GM18951 (cell line): Measurements from ENCODE around the gene CACNA1H.

ENCODE experiments used
- POLR2A ChIP-seq: IDR thresholded peaks from 4 replicates; pipeline ENCODE4 v1.6.1; 2011; ENCODE audit warnings: mild to moderate bottlenecking; ENCODE audit not compliant: insufficient read length, insufficient read depth; ENCODE audit errors: extremely low read depth
- in situ Hi-C: fragments of 300-500 bp; cut with MboI; formaldehyde crosslinking; loops from one replicate; pipeline ENCODE4 v1.12.0; 2022; ENCODE audit warnings: low sequenced_read_pairs, mixed read lengths, inconsistent platforms; ENCODE audit not compliant: unreplicated experiment

The CACNA1H gene

DNA sequence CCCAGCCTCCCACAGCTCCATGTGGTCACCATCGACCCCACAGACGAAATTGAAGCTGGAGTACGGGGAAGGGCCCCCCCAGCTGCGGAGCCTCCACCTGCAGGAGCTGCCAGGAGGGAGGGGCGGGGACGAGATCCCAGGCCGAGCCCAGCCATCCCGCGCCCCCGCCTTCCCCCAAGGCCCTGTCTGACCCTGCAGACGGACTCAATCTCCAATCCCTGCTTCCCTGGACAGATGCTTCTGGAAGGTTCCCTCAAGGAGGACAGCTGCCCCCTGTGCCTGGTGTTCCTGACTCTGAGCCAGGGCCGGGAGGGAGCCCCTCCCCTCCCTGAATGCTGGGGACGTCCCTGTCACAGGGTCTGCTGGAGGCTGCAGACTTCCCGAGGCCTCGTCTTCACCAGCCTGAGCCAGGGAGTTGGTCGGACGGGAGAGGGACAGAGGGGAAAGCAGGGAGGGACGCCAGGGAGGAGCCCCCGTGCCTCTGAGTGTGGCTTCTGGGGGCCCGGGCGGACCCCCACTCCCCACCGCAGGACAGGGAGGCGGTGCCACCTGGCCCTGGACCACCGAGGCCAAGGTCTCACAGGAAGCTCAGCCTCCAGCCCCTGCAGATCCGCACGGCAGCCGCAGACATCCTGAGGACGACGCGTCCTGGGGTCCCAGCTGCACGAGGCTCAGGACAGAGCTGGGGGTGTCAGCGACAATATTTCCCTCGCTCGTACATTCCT is 35.6 kb upstream of the CACNA1H start:
- TF ChIP-seq POLR2A = no peak

DNA sequence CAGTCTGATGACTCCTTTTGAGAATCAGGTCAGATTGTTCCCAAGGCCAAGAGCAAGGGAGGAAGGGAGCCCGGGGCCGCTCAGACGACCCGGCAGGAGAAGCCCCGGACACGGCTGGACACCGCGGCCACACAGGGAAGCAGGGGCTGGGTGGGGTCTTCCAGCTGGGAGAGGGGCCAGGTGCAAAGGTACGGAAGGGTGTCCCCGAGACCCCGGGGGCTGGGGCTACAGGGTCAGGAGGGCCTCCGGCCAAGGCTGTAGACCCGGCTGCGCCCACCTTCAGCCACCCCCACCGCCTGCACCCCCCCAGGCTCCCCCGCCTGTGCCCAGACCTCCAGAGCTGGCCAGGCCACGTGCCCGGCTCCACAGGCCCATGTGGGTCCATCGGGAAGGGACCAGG is 35.0 kb upstream of the CACNA1H start:
- no peak for TF ChIP-seq POLR2A
- in situ Hi-C loops = no loop called here

More for the DNA sequence above, 35.6 kb upstream of the CACNA1H start:
- in situ Hi-C loops = no loop called here

DNA sequence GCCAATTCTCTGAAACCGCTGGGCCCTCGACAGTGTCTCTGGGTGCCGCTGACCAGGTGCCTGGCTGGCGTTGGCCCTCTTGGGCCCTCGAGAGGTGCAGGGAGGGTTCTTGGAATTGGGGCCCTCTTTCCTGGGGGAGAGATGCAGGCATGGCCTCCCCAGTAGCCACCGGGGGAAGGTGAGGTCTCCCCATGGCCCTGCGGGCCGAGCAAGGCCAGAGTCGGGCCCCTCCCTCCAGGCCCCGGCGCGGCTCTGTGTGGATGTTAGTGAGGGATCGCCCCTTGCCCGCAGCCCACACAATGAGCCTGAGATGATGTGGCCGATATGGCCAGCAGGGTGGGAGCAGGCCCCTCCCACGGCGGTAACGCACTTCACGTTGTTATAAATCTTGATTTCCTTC is 33.8 kb upstream of the CACNA1H start:
- in situ Hi-C loops = no loop called here
- TF ChIP-seq POLR2A = no peak

DNA sequence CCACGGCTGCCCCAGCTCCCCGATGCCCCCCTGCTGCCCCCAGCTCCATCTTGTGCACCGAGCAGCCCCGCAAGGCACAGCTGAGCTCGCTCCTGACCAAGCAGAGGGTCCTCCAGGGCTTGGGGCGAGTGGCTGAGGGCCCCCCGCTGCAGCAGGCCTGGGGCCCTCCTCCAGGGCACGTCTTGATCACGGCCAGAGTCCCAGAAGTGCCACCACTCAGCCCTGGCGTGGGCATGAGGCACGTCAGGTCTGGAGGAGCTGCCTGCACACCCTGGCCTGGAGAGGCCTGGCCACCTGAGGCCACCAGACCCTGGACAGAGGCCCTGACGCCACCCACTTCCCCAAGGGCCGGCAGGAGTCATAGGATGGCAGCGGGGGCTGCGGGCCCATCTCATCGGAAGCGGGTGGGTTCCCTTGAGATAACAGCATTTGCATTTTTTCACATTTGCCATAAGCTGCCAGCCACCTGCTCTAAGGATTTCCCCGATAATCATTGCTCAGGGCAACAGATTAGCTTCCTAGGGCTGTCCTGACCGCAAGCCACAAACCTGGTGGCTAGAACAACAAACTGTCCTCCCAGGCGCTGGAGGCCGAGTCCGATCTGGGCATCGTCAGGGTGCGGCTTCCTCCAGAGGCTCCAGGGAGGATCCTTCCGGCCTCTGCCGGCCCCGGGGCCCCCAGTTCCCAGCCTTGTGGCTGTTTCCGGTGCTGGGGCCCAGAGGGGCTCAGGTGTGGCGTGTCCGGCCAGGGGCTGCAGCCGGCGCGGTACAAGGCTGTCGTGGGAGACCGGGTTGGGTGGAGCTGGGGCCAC is 32.9 kb upstream of the CACNA1H start:
- in situ Hi-C loops = no loop called here
- TF ChIP-seq POLR2A = no peak

DNA sequence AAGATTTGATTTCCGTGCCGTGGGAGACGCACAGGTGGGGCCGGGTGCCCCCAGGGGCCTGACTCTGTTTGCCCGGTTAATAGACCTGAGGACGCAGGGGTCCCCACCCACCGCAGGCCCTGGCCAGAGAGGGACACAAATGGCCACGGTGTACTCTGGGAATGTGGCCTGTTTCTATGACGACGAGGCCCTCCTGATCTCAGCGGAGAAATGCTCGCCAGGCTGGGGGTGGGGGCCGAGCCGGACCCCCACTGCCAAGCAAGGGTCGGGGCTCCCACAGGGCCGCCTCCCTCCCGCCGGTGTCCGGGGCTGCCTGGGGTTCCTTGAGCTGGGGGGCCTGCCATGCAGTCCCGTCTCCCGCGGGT is 32.3 kb upstream of the CACNA1H start:
- TF ChIP-seq POLR2A = no peak

DNA sequence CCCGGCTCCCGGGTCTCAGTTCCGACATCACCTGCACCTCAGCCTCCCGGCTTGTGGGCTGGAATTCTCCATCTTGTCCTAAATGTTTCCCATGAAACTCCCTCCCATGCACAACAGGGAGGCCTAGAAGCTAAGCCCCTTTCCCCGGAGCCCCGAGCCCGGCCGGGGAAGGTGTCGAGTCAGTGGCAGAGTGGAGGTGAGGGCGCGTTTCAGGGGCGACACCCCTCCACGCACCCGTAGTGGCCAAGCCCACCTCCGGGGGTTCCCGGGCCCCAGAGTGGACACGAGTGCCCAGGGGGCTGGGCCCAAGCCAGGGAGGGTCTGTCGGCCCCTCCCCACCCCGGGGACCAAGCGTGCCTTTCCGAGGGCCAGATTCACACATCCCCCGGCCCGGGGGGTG is 31.9 kb upstream of the CACNA1H start:
- in situ Hi-C loops = no loop called here
- no peak for TF ChIP-seq POLR2A

More for the DNA sequence above, 32.3 kb upstream of the CACNA1H start:
- in situ Hi-C loops = no loop called here

DNA sequence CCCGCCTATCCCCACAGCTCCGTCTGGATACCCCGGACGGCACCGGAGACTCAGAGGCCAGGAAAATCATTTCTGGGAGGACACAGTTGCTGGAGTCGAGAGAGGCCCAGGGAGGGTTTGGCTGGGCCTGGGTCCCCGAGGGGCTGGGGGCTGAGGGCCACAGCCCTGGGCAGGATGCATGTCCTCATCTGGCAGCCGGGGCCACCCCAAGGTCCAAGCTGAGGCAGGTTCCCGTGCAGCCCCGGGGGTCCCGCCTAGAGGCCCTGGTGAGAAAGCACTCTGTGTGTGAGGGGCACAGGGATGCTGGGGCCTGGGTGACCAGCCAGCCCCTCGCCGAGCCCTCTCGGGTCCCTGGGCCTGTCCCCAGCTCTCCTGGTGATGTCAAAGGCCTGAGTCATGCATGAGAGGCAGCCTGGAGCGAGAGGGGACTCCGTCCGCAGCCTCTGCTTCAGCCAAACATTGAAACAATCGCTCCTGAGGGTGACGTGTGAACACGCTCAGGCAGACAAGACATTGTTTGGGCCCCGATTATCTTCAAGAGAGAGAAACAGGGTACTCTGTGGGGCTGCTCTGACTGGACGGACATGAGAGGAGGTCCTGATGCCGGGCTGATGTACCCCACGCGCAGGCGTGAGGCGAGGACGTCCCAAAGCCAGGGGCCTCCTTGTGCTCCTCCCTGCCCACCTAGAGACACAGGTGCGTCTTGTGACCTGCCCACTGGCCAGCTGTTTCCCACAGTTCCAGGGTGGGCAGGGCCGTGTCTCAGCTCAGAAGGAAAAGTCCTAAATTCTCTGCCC is 31.1 kb upstream of the CACNA1H start:
- TF ChIP-seq POLR2A = no peak
- in situ Hi-C loops = no loop called here

DNA sequence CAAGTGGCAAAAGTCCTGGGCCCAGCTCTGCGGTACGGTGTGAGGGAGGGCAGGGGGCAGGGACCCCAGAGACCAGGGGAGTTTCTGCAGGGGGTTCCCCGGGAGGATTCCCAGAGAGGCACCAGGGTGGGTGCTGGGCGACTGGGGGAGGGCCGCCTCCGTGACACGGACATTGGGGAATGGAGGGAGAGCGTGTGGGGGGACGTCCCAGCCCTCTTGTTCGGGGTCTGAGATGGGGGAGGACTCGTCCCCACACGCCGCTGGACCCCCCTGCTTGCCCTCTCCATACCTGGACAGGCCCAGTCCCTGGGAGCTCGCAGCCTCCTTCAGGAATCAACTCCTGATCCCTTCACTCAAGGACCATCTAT is 30.5 kb upstream of the CACNA1H start:
- no peak for TF ChIP-seq POLR2A
- in situ Hi-C loops = no loop called here

DNA sequence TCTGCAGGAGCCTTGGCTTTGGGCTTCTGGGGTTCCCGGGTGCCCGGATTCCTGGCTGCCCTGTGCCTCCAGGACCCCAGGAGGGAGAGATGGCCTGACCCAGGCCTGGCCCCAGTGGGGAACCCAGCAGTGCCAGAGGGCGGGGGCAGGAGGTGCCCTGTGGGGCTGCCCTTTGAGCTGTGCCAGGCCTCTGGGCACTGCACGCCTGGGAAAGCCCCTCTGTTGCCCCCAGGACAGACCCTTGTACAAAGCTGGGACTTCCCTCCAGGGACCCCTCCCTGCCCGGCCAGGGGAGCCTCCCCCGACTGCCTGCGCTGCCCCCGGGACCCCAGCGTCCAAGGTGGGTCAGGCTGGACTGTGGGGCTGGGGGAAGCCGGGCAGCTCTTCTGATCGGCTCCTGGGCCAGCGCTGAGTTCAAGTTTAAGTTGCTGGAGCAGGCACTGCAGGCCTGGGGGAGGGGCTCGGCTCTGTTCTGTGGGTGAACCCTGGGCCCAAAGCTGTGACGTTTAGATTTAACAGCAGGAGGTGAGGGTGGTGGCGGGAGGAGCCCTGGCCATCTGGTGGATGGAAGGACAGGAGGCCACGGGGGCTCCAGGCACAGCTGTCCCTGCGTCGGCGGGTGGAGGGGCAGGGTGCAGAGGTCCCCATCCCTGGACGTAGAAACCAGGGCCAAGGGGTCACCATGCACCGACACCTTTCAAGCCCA is 29.2 kb upstream of the CACNA1H start:
- TF ChIP-seq POLR2A = no peak

DNA sequence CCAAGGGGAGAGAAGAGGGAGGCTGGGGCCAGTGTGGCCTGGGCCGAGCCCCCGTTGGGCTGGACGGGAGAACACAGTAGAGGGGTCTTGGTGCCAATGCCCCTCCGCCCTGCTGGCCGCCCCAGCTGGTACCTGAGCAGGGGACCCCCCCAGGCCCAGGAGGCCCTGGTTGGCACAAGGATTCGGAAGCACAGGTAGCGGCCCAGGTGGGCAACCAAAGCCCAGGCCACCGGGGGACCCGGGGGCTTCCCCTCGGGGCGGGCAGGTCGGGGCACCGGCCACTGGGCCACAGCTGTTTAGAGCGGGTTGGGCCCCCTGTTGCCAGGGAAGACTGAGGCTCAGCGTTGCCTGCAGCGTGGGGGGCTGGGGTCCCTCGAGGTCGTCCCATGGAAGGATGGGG is 28.6 kb upstream of the CACNA1H start:
- TF ChIP-seq POLR2A = no peak
- in situ Hi-C loops = no loop called here

More for the DNA sequence above, 29.2 kb upstream of the CACNA1H start:
- in situ Hi-C loops = no loop called here

DNA sequence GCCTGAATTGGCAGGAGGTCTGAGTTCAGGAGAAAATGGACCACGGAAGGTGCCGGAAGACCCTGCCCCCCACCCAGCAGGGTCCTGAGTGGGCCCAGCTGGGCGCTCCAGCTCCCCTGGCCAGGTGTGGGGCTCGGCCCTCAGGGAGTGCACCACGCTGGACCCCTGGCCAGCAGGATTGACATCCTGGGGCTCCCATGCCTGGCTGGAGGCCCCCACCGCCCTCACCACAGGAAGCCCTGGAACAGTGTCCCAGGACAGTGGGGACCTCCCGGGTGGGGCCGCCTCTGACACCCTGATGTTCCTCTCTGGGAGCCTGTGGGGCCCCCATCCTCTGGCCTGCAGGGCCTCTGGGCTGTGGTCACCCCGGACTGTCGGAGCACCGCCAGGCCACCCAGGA is 28.1 kb upstream of the CACNA1H start:
- no peak for TF ChIP-seq POLR2A

DNA sequence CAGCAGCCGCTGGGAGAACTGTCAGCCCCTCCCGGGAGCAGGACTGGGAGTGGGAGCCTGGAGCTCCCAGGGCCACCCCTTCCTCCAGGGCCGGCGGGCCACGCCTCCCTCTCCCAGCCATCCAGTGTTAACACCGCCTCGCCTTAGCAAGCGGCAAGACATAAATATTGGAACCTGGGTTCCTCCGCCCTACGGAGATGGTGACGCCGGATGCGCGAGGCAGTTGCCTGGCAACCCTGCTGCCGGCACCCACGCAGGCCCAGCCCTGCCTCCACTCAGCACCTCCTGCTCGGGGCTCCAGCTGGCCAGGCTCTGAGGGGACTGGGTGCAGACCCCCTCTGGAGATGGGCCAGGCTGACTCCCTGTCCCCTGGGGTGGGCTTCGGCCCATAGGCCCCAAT is 27.4 kb upstream of the CACNA1H start:
- in situ Hi-C loops = no loop called here
- TF ChIP-seq POLR2A = no peak

More for the DNA sequence above, 28.1 kb upstream of the CACNA1H start:
- in situ Hi-C loops = no loop called here

DNA sequence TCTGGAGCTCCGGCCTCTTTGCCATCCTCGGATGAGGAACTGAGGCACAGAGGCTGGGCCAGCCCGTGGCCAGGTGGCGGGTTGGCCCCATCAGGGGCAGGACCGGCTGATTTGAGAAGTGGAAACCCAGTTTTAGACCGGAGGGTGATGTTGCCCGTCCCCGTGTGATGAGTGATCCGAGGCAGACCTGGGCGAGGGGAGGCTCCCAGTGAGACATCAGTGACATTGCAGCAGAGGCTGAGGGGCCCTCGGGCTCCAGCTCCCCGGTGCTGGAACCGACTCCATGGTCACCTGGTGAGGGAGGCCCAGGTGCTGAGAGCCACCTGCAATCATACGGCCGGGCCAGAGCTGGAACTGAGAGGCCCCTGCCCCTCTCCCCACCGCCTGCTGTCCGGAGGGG is 26.9 kb upstream of the CACNA1H start:
- TF ChIP-seq POLR2A = no peak
- in situ Hi-C loops = no loop called here
